ENCODE data around the gene VSTM4.

VSTM4 gene

DNA sequence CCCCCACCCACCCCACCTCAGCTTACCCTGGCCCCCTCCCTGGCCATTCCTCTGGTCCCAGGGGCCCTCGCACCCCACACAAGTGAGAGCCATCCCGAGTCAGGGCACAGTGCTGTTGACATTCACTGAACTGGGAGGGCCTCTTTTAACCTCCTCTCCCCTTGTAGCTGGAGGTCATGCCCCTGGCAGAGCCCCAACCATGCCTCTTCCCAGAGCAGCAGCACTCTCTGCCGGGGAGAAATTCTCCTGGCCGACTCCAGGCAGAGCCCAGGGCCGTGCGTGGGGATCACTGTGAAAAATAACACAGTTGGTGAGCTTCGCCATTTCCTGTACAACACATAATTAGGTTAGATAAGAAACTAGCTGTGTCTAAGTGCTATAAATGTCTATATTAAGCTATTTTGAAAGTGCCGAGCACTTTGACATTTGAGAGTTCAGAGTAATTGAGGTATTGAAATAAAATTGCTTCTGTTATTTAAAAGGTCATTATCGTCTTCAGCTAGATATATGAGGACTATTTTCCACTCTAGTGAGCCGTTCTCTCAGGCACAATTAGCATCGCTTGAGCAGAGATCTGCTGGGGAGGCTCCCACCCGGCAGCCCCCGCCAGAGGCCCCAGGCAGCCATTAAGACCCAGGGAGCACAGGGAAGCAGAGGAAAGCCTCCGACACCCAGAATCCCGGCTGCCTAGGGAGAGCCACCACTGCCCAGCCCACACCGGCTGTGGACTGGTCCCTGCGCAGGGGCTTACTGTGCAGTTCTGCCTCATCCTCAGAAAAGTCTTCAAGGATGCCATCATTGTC is 113.3 kb downstream of the VSTM4 start:
- peak; percentile 43 for DNase-seq

DNA sequence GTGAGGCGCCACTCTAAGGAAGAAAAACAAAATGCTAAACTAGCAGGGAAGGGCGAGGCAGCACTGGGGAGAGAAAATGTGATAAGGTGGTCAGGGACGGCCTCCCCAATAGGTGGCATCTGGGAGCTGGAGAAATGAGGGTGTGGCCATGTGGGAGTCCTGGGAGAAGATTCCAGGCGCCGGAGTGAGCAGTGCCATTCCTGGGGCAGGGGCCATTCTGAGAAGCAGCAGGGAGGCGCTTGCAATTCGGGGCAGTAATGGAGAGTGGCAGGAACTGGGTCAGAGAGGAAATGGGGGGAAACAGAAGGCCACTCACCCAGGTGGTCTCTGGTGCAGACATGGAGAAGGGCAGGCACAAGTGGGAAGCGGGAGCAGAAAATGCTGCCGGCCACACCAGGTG is 113.9 kb downstream of the VSTM4 start:
- peak; percentile 70 for DNase-seq

DNA sequence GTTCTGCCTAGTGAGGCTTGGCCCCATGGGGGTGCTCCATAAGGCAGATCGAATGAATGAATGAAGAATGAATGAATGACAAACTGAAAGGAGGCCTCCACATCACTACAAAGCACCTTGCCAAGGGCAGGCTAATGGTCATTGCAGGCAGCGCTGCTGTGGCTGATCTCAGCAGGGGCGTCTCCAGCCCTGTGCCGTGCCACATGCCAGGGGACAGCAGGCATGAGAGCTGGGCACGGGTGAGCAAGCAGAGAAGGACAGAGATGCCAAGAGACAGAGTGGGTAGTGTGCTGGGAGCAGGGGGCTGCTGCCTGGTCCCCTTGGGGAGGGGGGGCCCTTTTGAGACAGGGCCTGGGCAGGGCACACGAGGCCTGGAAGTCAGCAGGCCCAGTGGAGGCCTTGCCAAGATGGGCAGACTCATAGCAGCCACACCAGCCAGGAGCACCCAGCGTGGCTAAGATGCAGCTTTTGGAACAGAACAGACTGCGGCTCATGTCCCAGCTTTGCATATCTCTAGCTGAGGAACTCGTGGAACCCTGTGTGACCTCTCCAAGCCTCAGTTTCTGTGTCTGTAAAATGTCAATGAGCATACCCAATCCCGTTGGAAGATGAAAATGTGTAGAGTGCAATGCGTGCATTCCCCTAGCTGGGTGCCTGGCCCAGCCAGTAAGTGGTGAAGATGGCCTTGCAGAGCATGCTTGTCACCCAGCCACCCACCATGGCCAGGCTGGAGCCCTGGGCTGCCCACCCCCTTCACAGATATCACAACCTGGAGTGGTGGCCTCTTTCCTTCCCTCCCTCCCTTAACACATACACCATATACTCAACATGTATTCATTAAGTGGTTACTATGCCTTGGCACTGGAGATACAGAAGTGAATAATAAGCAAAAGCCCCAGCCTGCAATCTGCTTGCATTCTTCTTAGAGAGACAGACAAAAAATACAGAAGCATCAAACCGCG is 114.6 kb downstream of the VSTM4 start:
- DNase-seq: peak; percentile 27

DNA sequence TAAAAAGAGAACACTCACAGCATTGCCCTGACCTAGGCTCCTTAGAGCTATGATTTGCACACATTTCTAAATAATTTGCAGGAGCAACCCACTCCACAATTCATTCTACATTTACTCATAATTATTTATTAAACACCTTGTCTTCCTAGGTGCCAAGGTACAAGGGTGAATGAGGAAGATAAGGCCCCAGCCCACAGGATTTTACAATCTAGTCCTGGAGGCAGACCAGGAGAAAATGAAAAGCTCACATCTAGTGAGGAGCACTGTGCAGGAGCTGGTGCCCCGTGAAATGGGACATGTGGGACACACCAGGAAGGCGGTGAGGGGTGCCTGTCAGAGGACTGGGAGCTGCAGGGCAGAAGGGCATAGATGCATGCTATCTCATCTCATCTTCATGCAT is 116.0 kb downstream of the VSTM4 start:
- DNase-seq: peak; percentile 24

DNA sequence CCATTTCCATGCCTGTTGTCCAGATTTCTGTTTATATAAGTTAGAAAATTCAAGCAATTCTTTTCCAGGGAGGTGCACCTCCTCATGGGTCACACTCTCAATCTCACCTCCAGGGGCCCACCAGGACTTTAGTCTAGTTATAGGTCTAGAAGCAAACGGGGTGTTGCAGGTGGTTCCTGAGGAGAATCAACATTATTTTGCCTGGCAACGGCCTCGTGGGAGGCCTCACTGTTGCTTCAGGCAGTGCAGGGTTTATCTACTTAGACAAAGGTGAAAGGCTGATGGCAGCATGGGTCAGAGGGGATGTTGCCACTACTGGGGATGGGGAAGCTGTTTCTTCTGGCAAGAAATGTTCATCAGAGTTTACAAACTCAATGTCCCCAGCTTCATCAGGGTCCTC is 119.0 kb downstream of the VSTM4 start:
- DNase-seq: peak; percentile 23

DNA sequence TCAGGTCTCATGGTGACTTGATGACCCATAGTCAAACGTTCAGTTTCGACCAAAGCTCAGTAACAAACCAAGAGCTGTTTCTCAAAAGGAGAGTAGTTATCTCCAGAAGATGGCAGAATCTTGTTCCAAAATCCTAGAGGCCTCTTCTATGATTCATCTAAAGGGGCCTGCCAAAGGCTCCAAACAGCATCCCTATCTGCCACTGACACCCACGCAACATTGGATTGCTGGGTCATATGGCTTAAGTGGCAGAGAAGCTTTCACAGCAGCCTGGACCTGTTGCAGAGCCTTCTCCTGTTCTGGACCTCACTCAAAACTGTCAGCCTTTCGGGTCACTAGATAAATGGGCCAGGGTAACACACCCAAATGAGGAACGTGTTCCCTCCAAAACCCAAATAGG is 121.7 kb downstream of the VSTM4 start:
- no peak for DNase-seq

DNA sequence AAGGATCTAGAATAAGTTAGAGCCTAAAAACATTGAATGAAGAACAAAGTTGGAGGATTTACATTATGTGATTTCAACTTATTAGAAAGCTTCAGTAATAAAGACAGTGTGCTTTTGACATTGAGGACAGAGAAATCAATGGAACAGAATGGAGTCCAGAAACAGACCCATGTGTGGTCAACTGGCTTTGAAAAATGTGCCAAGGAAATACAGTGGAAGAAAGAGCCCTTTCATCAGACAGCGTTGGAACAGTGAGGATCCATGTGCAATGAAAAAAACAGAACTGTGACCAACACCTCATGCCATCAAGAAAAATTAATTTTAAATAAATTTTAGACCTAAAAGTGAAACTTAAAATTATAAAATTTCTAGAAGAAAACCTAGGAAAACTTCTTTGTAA is 125.1 kb downstream of the VSTM4 start:
- DNase-seq: no peak

DNA sequence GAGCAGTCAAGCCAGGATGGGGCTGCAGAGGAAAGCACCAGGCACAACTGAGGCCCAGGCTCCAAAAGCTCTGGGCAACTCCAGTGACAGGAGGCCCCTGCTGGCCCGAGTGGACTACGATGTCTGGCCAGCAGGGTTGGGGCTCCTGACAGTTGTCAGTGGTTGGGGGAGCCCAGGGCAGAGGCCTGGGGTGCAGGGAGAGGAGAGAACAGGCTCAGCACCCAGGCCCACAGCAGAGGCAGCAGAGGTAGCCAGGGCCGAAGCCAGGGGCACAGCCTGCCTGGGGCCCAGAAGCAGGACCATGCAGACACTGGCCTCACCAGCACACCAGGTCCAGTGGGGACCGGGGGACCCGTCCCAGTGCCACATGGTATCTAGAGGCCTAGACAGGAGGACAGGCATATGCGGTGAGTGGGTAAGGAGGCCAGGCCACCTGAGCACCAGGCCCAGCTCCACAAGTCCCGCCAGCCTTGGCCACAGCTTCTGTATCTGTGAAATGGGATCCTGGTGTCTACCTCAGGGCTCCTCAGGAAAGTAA is 129.6 kb downstream of the VSTM4 start:
- no peak for DNase-seq

DNA sequence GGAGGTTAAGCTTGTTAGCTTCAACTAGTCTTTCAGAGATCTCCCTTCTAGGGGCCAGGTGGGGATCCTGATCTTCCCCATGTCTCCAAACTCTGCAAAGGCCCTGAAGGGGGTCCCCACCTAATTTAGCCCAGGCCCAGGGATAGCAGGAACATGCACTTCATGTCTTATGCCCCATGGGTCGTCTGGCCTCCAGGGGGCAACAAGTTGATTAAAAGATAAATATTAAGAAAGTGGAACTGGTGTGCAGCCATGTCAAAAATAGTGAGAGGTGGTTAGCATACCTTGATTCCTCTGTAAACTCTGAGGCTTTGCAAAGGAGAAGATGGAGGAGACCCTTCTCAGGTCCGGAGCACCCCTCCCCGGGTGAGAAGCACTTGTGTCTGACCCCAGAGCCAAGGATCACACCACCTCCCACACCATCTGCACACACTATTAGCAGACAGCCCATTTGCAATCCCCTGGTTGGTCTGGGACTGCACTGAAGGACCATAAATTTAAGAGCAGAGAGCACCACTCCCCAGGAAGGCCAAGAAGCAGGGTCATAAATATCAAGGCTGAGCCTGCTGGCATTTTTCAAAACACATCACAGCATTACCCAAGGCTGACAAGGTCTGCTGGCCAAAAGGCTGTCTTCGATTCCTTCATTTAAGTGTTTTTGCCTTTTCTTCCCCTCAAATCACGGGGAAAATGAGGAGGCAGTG is 131.5 kb downstream of the VSTM4 start:
- no peak for DNase-seq

DNA sequence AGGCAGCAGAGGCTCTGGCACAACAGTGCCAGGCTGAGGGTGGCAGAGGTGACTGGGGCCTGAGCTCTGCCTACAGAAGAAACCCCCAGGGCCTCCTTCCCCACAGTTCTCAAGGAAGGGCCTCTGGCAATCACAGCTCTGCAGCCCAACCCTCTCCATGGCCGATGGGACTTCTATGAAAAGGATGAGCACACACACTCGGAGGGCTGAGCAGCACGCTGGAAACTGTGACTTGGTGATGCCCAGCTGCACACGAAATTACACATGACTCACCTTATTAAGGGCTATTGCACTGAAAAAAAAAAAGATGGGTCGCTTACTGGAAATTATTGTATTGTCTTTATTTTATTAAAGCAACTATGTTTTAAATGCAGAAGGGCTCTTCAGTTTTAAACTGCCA is 132.7 kb downstream of the VSTM4 start:
- no peak for DNase-seq

DNA sequence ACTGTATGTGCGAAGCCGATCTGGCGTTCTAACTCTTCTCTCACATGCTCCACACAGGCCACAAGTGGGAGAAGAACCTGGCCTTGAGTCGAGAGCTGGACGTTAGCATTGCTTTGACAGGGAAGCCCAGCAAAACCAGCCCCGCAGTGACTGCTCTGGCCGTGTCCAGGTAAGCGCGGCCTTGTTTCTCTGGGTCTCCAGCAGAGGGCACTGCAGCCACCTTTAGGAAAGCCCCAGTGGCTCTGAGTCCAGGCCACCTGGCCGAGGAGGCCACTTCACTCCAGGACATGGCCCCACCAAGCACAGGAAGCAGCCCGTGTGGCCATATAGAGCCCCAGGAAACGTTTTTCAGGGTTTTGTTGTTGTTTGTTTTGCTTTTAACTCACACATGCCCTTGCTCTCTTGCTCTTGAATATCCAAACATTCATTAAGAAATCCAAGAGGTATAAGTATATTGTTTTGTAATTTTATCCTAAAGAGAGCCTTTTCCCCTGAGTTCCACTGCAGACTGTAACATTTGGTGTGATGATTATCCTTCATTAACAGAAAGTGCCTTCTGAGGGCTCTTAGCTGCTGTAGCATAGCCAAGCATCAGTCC is 133.9 kb downstream of the VSTM4 start:
- peak; percentile 90 for DNase-seq

DNA sequence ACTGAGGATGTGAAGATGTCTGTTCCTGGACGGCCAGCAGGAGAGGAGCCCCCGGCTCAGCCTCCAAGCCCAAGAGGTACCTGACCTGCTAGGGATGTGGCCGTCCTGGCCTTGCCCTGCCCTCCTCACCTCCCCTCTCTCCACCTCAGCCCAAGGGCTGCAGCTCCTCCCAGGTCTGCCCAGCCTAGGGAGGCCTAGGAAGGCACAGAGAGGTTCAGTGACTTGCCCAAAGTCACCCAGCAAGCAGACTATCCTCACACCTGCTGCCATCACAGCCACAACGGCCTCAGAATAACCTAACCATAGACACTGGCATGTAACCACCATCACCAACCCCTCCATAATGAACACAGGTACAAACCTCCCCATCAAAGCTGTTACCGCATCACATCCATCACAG is 137.0 kb downstream of the VSTM4 start:
- DNase-seq: no peak

DNA sequence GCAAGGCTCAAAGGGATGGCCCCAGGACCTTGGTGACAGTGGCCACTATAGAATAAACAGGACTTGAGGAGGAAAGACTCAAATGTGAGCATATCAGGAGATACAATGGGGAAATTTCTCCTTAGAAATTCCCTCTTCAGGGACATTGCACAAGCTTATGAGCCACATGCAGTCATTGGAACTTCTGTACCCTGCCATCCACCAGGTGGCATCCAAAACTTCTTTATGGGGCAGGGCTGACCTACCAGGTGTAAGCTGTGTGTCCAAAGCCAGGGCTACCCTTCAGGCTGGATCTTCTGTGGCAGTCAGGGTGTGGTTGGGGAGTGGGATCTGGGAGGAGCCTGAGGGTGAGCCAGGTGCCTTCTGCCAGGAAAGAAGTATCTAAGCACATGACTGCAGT is 139.1 kb downstream of the VSTM4 start:
- DNase-seq: no peak

DNA sequence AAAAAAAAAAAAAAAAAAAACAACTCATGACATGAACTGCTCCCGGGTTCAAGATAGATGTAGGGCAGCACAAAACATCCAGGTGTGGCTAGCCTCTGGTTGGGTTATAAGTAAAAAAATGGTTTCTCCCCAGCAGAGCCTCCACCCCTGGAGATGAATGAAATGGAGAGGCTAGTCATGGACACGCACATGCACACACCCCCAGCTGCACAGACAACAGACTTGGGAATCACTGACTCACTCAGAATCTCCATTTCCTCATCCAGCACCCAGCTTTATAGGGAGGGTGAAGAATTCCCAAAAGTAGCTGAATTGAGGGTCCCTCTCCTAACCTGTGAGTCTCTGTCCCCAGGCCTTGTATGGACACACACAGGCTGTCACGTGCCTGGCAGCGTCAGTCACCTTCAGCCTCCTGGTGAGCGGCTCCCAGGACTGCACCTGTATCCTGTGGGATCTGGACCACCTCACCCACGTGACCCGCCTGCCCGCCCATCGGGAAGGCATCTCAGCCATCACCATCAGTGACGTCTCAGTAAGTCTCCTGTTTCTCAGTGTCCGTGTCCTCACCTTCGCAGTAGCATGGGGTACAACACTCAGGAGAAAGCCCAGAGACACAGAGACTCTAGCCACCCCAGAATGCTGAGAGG is 140.7 kb downstream of the VSTM4 start:
- DNase-seq: no peak

DNA sequence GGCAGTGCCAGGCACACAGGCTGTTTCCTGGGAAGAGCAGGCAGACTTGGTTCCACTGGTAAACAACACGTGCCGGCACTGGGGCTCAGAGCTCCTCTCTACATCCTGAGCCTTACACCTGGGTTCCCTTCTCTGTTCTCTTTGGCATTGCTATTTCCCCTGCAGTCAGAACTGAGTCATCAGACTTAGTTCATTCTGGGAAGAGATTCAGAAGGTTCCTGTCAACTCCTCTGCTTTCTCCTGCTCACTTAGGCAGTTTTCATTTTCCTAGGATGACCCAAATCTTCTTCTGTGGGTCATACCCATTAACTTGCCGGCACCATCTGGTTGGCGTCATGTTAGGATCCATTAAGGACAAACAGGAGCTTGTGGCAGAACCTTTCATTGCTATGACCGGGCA is 142.3 kb downstream of the VSTM4 start:
- no peak for DNase-seq

DNA sequence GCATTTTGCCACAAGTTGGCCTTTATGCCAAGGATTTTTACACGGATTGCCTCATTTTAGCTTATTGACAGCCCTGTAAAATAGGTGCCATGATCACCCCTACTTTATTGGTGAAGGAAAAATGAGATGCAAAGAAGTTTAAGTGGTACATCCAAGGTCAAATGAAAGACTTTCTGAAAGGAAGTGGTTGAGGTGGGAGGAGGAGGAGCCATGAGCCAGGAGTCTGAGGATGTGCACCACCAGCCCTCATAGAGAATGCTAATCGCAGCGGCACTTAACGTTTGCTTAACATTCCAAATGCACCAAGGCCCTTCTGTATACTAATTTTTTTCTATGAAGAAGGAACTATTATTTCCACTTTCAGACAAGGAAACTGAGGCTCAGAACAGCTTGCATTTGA is 144.7 kb downstream of the VSTM4 start:
- no peak for DNase-seq

DNA sequence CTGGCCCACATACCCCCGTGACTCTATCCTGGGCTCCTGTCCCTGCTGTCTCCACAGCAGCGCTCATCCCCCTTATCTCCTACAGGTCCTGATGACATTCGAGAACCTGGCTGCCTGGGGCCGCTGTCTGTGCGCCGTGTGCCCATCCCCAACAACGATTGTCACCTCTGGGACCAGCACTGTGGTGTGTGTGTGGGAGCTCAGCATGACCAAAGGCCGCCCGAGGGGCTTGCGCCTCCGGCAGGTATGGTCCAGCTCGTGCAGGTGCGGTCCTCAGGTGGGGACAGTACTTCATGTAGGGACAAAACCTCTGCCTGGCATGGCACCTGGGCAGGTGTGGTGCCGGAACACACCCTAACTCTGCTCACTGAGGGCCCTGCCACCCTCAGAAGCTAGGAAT is 145.3 kb downstream of the VSTM4 start:
- no peak for DNase-seq

DNA sequence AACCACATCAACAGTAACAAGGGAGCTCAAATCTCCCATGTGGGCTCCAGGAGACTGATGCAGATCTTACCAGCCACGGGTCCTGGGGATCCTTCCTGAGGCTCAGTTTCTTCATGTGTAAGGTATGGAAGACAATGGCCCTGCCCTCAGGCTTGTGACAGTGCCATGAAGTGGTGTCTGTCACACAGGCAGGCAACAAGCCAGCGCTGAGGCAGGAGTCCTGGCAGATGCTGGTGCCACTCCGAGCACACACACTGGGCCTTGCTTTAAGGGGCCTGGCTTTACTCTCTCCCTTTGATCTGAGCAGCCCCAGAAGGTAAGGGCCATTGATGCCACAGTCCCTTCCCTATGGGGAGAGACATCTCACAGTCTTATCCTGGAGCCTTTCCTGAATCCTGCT is 147.3 kb downstream of the VSTM4 start:
- no peak for DNase-seq

DNA sequence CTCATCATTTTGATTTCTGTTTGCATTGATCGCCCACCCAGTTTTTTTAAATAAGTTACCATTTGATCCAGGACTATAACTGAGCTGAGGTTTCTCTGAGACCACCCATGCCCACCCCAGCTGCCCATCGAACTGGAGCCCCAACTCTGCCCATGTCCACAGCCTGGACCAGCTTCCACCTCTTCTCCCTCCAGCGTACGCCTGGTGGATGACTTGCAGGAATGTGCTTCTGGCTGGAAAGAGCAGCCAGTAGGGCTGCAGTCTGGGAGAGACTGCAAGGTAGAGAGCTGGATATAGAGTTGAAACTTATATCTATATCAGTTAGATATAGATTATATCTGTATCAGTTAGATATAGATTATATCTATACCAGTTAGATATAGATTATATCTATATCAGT is 149.9 kb downstream of the VSTM4 start:
- DNase-seq: no peak
